Psoas muscle (tissue), 8 donors: Measurements from ENCODE around the gene INAVA. TPM values are rescaled to one million over a fixed set of nuclear protein-coding genes. Genes with fewer than 3 reads are reported as not detected.
A peak's percentile ranks its signal among the peaks of the same experiment; 100 is the strongest.

Experiments
- ATAC-seq, 4 donors: fragments of 200-7000 bp; cut with Tn5 transposase; one replicate each; pipeline ENCODE4 v1.9.1; 2020; ENCODE audit warnings: moderate library complexity in 3 of 4, mild to moderate bottlenecking in 2 of 4
- DNase-seq, 2 donors: peaks; one replicate each; pipeline ENCODE4 v3.0.0-alpha.2; 2020
- H3K27ac ChIP-seq: fragments of 200-600 bp; one replicate; pipeline ENCODE4 v1.8.0; 2022
- H3K27me3 ChIP-seq, 3 donors: fragments of 200-600 bp in 1 of 3; one replicate each; pipeline versions ENCODE4 v1.6.1 to v1.8.0; 2013 to 2022; ENCODE audit warnings: low read length in 2 of 3, mild to moderate bottlenecking in 2 of 3, moderate library complexity in 1 of 3; ENCODE audit not compliant: insufficient read depth in 3 of 3
- H3K36me3 ChIP-seq, 2 donors: fragments of 200-600 bp in 1 of 2; one replicate each; pipeline versions ENCODE4 v1.6.1 to v1.8.0; 2013 to 2022; ENCODE audit warnings: low read depth in 1 of 2, mild to moderate bottlenecking in 1 of 2, moderate library complexity in 1 of 2; ENCODE audit not compliant: insufficient read depth in 1 of 2
- H3K4me1 ChIP-seq: fragments of 200-600 bp; one replicate; pipeline ENCODE4 v1.8.0; 2022
- H3K4me3 ChIP-seq: fragments of 200-600 bp; one replicate; pipeline ENCODE4 v1.8.0; 2022; ENCODE audit warnings: mild to moderate bottlenecking
- H3K9me3 ChIP-seq: fragments of 200-600 bp; one replicate; pipeline ENCODE4 v1.8.0; 2022
- WGBS, 3 donors: extraction: QIAGEN DNeasy Blood & Tissue Kit; methylation state at CpG; one replicate each; pipeline versions ENCODE4 v1.1.6 to v1.1.7; 2013; 5-methylcytosine and 5-hydroxymethylcytosine counted together
- intact Hi-C, 2 donors: fragments of 100-400 bp; cut with DNase I; formaldehyde crosslinking; loops; one replicate each; pipeline versions ENCODE4 v1.11.0 to v1.14.2; 2022
- polyA plus RNA-seq, 3 donors: library from polyadenylated mRNA; stranded (reverse); fragments of 200-250 nt; gene quantifications; one replicate each; pipeline ENCODE4 v1.2.3, GENCODE V29; 2013
- total RNA-seq, 4 donors: library from RNA; stranded (reverse); fragmentation: NEBNext Ultra II Directional in 2 of 4; extraction: Animal tissue kit (Norgen Biotek cat#: 25700) in 2 of 4; gene quantifications; one replicate each; pipeline versions ENCODE4 v1.2.1 to v1.2.4, GENCODE V29; 2021 to 2023
- TF ChIP-seq, protein P1 (sequence below): fragments of 200-600 bp; IDR thresholded peaks from one replicate; pipeline ENCODE4 v1.8.0; 2022; ENCODE audit warnings: antibody characterized with exemption
- donor health status: healthy with polysubstance abuse.
- donor health status: DM: no; HTN: no; CAD: no; lungs with moderate emphysema.
- donor health status: Bipolar disorder and iron deficiency.
- donor health status: healthy.
- donor health status: DM: yes; HTN: yes; CAD: no.
- donor health status: DM: no; HTN: no; CAD: no.
- donor health status: DM: no; HTN: no; CAD: no.
- donor health status: DM: yes; HTN: yes; CAD: no.

INAVA gene
- total and polyA plus RNA-seq, 7 donors: 0.04 TPM; not detected in 6

DNA sequence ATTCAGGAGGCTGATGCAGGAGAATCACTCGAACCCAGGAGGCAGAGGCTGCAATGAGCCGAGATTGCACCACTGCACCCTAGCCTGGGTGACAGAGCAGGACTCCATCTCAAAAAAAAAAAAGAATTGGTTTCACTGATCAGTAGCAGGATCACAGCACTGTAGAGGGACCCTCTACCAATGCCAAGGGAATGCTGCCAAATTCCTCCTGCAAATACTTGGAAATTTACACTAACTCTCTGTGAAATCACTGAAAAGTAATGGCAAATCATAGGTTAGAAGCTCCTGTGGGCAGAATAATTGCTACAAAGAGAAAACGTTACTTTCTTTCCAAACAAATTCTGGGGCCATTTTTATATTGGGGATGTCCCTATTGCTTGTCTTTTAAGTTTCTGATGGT is 28.6 kb upstream of the INAVA start:
- WGBS, 3 donors: 53 to 59% (median 56%) methylated on average over 3 of the region's 3 CpGs
- ATAC-seq (no peak), DNase-seq (no peak)
- Histone ChIP-seq H3K27ac (no peak overlapping the region), H3K27me3 (peaks cover 0 to 3% (median 0%) of the 10 kb centered on the region in 3 donors), H3K4me3 (no peak overlapping the region), H3K9me3 (no peaks in the 10 kb centered on the region), H3K4me1 (peaks cover 5% of the 10 kb centered on the region), H3K36me3 (peaks cover 0 to 19% of the 10 kb centered on the region in 2 donors)
- TF ChIP-seq, protein P1, sequence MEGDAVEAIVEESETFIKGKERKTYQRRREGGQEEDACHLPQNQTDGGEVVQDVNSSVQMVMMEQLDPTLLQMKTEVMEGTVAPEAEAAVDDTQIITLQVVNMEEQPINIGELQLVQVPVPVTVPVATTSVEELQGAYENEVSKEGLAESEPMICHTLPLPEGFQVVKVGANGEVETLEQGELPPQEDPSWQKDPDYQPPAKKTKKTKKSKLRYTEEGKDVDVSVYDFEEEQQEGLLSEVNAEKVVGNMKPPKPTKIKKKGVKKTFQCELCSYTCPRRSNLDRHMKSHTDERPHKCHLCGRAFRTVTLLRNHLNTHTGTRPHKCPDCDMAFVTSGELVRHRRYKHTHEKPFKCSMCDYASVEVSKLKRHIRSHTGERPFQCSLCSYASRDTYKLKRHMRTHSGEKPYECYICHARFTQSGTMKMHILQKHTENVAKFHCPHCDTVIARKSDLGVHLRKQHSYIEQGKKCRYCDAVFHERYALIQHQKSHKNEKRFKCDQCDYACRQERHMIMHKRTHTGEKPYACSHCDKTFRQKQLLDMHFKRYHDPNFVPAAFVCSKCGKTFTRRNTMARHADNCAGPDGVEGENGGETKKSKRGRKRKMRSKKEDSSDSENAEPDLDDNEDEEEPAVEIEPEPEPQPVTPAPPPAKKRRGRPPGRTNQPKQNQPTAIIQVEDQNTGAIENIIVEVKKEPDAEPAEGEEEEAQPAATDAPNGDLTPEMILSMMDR: no peak
- intact Hi-C loops: no loop called here

DNA sequence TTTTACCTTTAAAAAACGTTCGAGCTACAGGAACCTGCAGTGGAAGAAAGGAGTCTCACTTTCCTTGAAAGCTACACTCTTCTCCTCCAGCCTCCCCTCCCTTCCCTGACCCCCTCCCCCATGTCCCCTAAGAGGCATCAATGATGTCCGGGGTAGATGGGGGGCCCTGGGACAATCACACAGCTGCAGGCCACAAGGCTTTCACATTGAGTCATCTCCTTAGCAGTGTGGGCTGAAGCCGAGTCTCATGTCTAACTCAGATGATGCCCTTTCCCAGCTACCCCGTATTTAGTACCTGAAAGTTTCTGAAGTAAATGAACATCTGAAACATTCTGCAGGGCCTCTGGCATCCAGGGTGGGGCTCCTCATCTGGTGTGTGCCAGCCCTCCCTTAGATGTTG is 28.2 kb upstream of the INAVA start:
- peak in 3 of 4 donors; percentile 29 to 43 (median 42) for ATAC-seq
- WGBS, 3 donors: 23 to 29% (median 24%) methylated on average over 5 of the region's 5 CpGs

DNA sequence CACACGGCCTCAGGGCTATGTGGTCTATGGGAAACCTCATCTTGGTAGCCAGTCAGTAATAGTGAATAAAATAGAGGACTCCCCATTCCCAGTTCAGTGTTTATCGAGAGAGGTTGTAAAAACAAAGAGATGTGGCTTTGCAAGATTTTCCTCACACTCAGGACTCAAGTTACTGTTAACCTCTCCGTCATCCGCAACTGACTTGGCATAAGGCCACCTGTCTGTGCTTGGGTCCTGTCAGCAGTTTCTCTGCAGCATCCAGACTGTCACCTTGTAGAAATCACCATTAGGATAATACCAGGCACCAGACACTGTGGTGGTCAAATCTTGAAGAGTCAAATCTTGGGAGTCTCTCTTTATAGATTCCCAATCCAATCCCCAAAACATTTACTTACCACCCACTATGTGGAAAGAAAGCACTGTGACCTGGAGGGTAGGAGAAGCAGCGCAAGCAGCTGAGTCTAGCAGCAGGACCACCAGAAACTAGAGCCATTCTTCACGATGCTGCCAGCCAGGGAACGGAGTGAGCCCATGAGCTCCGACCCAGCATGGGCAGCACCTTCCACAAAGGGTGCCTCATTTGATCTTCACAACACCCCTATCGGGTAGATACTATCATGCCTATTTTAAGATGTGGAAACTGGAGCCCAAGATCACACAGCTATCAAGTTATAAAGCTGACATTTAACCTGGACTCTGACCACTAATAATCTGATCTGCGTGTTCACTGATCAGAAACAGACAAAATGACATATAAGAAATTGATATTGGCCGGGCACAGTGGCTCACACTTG is 27.5 kb upstream of the INAVA start:
- H3K9me3 ChIP-seq: no peaks in the 10 kb centered on the region
- H3K27me3 ChIP-seq: peaks cover 0 to 10% (median 5%) of the 10 kb centered on the region in 3 donors
- 24 to 36% (median 27%) methylated on average over 11 of the region's 11 CpGs for WGBS, 3 donors
- no peak overlapping the region for H3K27ac ChIP-seq
- peaks cover 0 to 17% of the 10 kb centered on the region in 2 donors for H3K36me3 ChIP-seq
- H3K4me3 ChIP-seq: no peak overlapping the region
- peak; percentile 36 to 64 (median 52) for ATAC-seq
- intact Hi-C loops: no loop called here
- DNase-seq: no peak
- TF ChIP-seq, protein P1: no peak
- peaks cover 5% of the 10 kb centered on the region for H3K4me1 ChIP-seq

More for the DNA sequence above, 28.2 kb upstream of the INAVA start:
- H3K4me3 ChIP-seq: no peak overlapping the region
- H3K9me3 ChIP-seq: no peaks in the 10 kb centered on the region
- no peak for DNase-seq
- peaks cover 0 to 4% (median 3%) of the 10 kb centered on the region in 3 donors for H3K27me3 ChIP-seq
- H3K27ac ChIP-seq: no peak overlapping the region
- TF ChIP-seq, protein P1: no peak
- H3K4me1 ChIP-seq: peaks cover 5% of the 10 kb centered on the region
- peaks cover 0 to 19% of the 10 kb centered on the region in 2 donors for H3K36me3 ChIP-seq
- intact Hi-C loops: no loop called here

DNA sequence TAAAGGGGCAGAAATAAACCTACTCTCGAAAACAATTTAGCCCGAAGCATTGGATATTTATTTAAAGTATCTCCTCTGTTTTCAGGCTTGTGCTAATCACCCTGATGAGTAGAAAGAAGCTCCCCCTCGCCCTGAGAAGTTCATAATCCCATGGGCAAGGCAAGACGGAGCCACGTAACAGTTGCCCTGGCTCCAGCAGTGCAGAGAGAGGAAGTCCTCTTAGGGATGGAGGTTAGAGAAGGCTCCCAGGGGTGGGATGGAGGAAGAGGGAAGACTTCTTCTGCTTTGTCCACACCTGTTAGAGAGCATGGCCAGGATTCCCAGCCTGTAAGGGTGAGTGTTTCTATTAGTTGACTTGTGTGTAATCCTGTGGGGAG is 25.3 kb upstream of the INAVA start:
- ATAC-seq (no peak), DNase-seq (no peak)
- Histone ChIP-seq H3K27me3 (peaks cover 0 to 31% (median 20%) of the 10 kb centered on the region in 3 donors), H3K4me1 (peaks cover 15% of the 10 kb centered on the region), H3K9me3 (no peaks in the 10 kb centered on the region), H3K27ac (no peak overlapping the region), H3K4me3 (no peak overlapping the region), H3K36me3 (no peaks in the 10 kb centered on the region)
- TF ChIP-seq, protein P1: no peak
- intact Hi-C loops: no loop called here
- WGBS, 3 donors: 78 to 79% (median 79%) methylated on average over 5 of the region's 5 CpGs
